Measurements from ENCODE around the gene EPB41L1. TPM values are rescaled to one million over a fixed set of nuclear protein-coding genes. Genes with fewer than 3 reads are reported as not detected.

EPB41L1 gene
- total RNA-seq, 2 donors from 2014 or later = 32.3 to 36.7 TPM

- no peak overlapping the region for H3K4me3 Mint-ChIP-seq
- H3K36me3 Mint-ChIP-seq (ENCODE audit: low read depth) = no peaks in the 10 kb centered on the region
- DNase-seq = no peak
- no peak overlapping the region for H3K4me3 ChIP-seq (ENCODE audit: low read length)
- no peak overlapping the region for H3K27ac Mint-ChIP-seq
- no peak overlapping the region for H3K27ac ChIP-seq (ENCODE audit: low read depth, low read length)
- H3K9me3 ChIP-seq (ENCODE audit: control insufficient read depth, low read length) = no peaks in the 10 kb centered on the region
- H3K4me1 Mint-ChIP-seq = peaks cover 3% of the 10 kb centered on the region
- H3K4me1 ChIP-seq (ENCODE audit: control insufficient read depth, insufficient read depth, low read length) = no peaks in the 10 kb centered on the region
- no peak overlapping the region for H3K9ac ChIP-seq (ENCODE audit: extremely low read depth, low read length, poor library complexity, severe bottlenecking)
- H3K36me3 ChIP-seq (ENCODE audit: control insufficient read depth, insufficient read depth, low read length) = peaks cover 3% of the 10 kb centered on the region
- TF ChIP-seq, protein P1, sequence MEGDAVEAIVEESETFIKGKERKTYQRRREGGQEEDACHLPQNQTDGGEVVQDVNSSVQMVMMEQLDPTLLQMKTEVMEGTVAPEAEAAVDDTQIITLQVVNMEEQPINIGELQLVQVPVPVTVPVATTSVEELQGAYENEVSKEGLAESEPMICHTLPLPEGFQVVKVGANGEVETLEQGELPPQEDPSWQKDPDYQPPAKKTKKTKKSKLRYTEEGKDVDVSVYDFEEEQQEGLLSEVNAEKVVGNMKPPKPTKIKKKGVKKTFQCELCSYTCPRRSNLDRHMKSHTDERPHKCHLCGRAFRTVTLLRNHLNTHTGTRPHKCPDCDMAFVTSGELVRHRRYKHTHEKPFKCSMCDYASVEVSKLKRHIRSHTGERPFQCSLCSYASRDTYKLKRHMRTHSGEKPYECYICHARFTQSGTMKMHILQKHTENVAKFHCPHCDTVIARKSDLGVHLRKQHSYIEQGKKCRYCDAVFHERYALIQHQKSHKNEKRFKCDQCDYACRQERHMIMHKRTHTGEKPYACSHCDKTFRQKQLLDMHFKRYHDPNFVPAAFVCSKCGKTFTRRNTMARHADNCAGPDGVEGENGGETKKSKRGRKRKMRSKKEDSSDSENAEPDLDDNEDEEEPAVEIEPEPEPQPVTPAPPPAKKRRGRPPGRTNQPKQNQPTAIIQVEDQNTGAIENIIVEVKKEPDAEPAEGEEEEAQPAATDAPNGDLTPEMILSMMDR (conservative IDR thresholded peaks at IDR 0.05) = no peak
- no peaks in the 10 kb centered on the region for H3K9me3 Mint-ChIP-seq
- H3K27me3 ChIP-seq (ENCODE audit: control insufficient read depth, insufficient read depth, low read length, poor library complexity, severe bottlenecking) = no peaks in the 10 kb centered on the region
- no peaks in the 10 kb centered on the region for H3K27me3 Mint-ChIP-seq (ENCODE audit: insufficient read depth)
- WGBS, 2 experiments (ENCODE audit: insufficient coverage in 1 of 2, insufficient read length in 1 of 2) = 91 to 100% methylated on average over 2 to 4 of the region's 4 CpGs
Observed at GRCh38 chr20:36215778-36216177, 61.2 kb downstream of the EPB41L1 start.

DNA sequence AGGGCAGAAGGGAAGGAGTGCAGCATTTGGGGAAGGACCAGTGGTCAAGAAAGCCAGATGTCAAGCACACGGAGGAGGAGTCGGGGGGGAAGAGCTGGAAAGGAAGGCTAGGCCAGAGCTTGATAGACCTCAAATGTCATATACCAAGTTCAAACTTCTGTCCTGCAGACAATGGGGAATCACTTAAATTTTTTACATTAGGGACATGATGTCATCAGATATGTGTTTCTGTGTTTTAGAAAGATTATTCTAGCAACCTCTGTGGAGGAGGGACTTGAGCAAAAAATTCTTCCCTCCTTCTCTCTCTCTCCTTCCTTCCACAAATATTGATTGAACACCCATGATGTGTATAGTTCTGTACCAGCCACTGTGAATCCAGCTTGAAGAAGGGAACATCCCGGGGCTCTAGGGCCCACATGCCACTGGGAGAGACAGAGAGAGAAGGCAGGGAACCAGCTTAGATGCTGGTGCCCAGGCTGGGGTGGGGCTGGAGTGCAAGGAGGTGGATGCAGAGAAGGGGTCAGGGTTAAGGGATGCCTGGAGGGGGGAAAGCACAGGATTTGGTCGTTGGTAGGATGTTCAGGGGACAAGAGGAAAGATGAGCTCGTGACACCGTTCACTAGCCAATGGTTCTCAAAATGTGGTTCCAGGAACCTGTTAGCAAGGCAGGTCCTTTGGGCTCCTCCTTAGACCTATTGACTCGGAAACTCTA lies 61.9 kb downstream of the EPB41L1 start:
- Mint-ChIP-seq H3K27ac (no peak overlapping the region), H3K4me1 (peaks cover 3% of the 10 kb centered on the region), H3K9me3 (no peaks in the 10 kb centered on the region), H3K4me3 (no peak overlapping the region), H3K36me3 (ENCODE audit: low read depth) (no peaks in the 10 kb centered on the region), H3K27me3 (ENCODE audit: insufficient read depth) (no peaks in the 10 kb centered on the region)
- H3K36me3 ChIP-seq (ENCODE audit: control insufficient read depth, insufficient read depth, low read length) = peaks cover 3% of the 10 kb centered on the region
- no peak overlapping the region for H3K27ac ChIP-seq (ENCODE audit: low read depth, low read length)
- H3K9me3 ChIP-seq (ENCODE audit: control insufficient read depth, low read length) = no peaks in the 10 kb centered on the region
- H3K27me3 ChIP-seq (ENCODE audit: control insufficient read depth, insufficient read depth, low read length, poor library complexity, severe bottlenecking) = no peaks in the 10 kb centered on the region
- H3K9ac ChIP-seq (ENCODE audit: extremely low read depth, low read length, poor library complexity, severe bottlenecking) = no peak overlapping the region
- no peak for DNase-seq
- TF ChIP-seq, protein P1 (conservative IDR thresholded peaks at IDR 0.05) = no peak
- H3K4me1 ChIP-seq (ENCODE audit: control insufficient read depth, insufficient read depth, low read length) = no peaks in the 10 kb centered on the region
- no peak overlapping the region for H3K4me3 ChIP-seq (ENCODE audit: low read length)
- WGBS, 2 experiments (ENCODE audit: insufficient coverage in 1 of 2, insufficient read length in 1 of 2) = 86 to 90% methylated on average over 7 of the region's 7 CpGs

DNA sequence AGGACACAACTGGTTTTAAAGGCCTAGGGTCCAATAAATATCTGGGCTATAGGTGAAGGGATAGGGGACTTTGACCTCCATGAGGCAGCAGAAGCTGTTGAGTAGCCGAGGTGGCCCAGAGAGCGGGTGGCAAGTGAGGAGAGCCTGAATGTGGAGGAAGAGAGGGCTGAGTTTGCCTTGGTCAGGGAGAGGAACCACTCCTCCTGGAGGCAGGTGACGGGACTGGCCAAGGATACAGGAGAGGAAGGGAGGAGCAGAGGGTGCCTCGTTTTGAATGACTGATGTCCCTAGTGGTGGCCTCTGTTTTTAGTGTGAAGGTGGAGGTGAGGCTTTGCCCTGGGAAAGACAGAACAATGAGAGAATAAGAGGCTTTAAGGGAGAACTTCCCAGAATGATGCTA lies 62.7 kb downstream of the EPB41L1 start:
- Histone ChIP-seq H3K4me3 (ENCODE audit: low read length) (no peak overlapping the region), H3K27me3 (ENCODE audit: control insufficient read depth, insufficient read depth, low read length, poor library complexity, severe bottlenecking) (no peaks in the 10 kb centered on the region), H3K9ac (ENCODE audit: extremely low read depth, low read length, poor library complexity, severe bottlenecking) (no peak overlapping the region), H3K27ac (ENCODE audit: low read depth, low read length) (no peak overlapping the region), H3K4me1 (ENCODE audit: control insufficient read depth, insufficient read depth, low read length) (no peaks in the 10 kb centered on the region), H3K9me3 (ENCODE audit: control insufficient read depth, low read length) (no peaks in the 10 kb centered on the region), H3K36me3 (ENCODE audit: control insufficient read depth, insufficient read depth, low read length) (peaks cover 3% of the 10 kb centered on the region)
- Mint-ChIP-seq H3K27me3 (ENCODE audit: insufficient read depth) (no peaks in the 10 kb centered on the region), H3K27ac (peak overlapping the region; percentile 3), H3K36me3 (ENCODE audit: low read depth) (no peaks in the 10 kb centered on the region), H3K4me3 (no peak overlapping the region), H3K9me3 (no peaks in the 10 kb centered on the region), H3K4me1 (peaks cover 3% of the 10 kb centered on the region)
- 42 to 44% methylated on average over 4 of the region's 4 CpGs for WGBS, 2 experiments (ENCODE audit: insufficient coverage in 1 of 2, insufficient read length in 1 of 2)
- TF ChIP-seq, protein P1 (conservative IDR thresholded peaks at IDR 0.05) = peak; percentile 89
- DNase-seq = peak; percentile 93
